ENCODE measurements around the gene PLA2G15. TPM values are rescaled to one million over a fixed set of nuclear protein-coding genes. Genes with fewer than 3 reads are reported as not detected.
A peak's percentile ranks its signal among the peaks of the same experiment; 100 is the strongest.

PLA2G15 gene
- total and polyA plus RNA-seq, 2 of the 13 experiments (the other 11 are each of a cell fraction or from before 2014, with no cell fraction given) = 14.4 to 23.7 TPM

DNA sequence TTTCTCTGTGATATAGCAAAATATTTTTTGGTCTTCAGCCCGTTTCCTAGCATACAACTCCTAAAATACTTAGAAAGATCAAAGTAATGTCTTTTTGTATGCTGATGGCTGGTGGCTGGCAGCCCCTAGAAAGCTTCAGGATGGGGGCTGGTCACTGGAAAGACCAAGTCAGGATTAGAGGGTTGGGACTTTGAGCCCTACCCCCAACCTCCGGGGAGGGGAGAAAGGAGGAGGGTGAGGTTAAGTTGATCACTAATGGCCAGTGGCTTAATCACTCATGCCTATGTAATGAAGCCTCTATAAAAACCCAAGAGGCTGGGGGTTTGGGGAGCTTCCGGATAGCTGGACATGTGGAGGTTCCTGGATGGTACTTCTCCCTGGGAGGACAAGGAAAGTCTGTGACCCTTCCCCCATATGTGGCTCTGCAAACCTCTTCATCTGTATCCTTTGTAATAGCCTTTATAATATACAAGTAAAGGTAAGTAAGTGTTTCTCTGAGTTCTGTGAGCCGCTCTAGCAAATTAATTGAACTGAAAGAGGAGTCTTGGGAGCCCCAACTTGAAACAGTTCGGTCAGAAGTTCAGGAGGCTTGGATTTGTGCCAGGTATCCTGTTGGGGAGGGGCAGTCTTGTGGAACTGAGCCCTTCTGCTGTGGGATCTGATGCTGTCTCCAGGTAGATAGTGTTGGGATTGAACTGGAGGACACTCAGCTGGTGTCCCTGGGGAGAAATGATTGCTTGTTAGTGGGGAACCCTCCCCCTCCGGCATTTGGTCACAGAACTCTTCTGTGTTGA is 22.6 kb downstream of the PLA2G15 start (continued):
- TF ChIP-seq MED8 (CRISPR knock-in tag; IDR thresholded peaks at IDR 0.05; ENCODE audit: insufficient replicate concordance) (peak; percentile 23), ZNF530 (CRISPR knock-in tag; IDR thresholded peaks at IDR 0.05; ENCODE audit: low read depth) (no peak), XRCC5 (optimal IDR thresholded peaks at IDR 0.05; ENCODE audit: low read length) (peak; percentile 20), RXRB (CRISPR knock-in tag; IDR thresholded peaks at IDR 0.05; ENCODE audit: borderline replicate concordance) (peak; percentile 10; the same call in 1 of the 2 replicates), MED13 (CRISPR knock-in tag; IDR thresholded peaks at IDR 0.05) (no peak), ZKSCAN8 (CRISPR knock-in tag; IDR thresholded peaks at IDR 0.05; ENCODE audit: borderline replicate concordance) (no peak), DR1 (CRISPR knock-in tag; IDR thresholded peaks at IDR 0.05) (no peak), HDAC2 (CRISPR knock-in tag; IDR thresholded peaks at IDR 0.05) (no peak), NCOA2 (CRISPR knock-in tag; IDR thresholded peaks at IDR 0.05) (peak; percentile 38; the same call in 1 of the 2 replicates), PRPF4 (IDR thresholded peaks at IDR 0.05; ENCODE audit: low read depth, low read length, poor library complexity, severe bottlenecking) (peak; percentile 27), ASH2L (IDR thresholded peaks at IDR 0.05; ENCODE audit: insufficient read length, low read depth, low read length) (peak; percentile 59), ZEB1 (IDR thresholded peaks at IDR 0.05; ENCODE audit: insufficient replicate concordance, low read depth) (no peak), MTA1 (CRISPR knock-in tag; IDR thresholded peaks at IDR 0.05; ENCODE audit: borderline replicate concordance) (no peak), ZNF703 (CRISPR knock-in tag; IDR thresholded peaks at IDR 0.05; ENCODE audit: borderline replicate concordance) (no peak), YEATS4 (CRISPR knock-in tag; IDR thresholded peaks at IDR 0.05; ENCODE audit: borderline replicate concordance) (no peak), FOXO1 (CRISPR knock-in tag; IDR thresholded peaks at IDR 0.05) (no peak), AGO2 (optimal IDR thresholded peaks at IDR 0.05; ENCODE audit: low read depth, low read length) (no peak), ZNF225 (CRISPR knock-in tag; IDR thresholded peaks at IDR 0.05) (no peak), TGIF2 (CRISPR knock-in tag; IDR thresholded peaks at IDR 0.05) (no peak), TBL1XR1 (IDR thresholded peaks at IDR 0.05; ENCODE audit: borderline replicate concordance, low read length, partially characterized antibody) (no peak)
- TF ChIP-seq, protein P1, sequence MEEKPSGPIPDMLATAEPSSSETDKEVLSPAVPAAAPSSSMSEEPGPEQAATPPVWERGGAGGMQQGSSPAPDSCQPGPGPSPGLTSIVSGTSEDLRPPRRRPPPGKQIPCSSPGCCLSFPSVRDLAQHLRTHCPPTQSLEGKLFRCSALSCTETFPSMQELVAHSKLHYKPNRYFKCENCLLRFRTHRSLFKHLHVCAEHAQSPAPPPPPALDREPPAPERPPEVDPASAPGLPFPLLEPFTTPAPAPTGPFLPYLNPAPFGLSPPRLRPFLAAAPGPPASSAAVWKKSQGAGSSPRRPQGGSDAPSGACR (CRISPR knock-in tag; IDR thresholded peaks at IDR 0.05) = no peak
- TF ChIP-seq, protein P2, sequence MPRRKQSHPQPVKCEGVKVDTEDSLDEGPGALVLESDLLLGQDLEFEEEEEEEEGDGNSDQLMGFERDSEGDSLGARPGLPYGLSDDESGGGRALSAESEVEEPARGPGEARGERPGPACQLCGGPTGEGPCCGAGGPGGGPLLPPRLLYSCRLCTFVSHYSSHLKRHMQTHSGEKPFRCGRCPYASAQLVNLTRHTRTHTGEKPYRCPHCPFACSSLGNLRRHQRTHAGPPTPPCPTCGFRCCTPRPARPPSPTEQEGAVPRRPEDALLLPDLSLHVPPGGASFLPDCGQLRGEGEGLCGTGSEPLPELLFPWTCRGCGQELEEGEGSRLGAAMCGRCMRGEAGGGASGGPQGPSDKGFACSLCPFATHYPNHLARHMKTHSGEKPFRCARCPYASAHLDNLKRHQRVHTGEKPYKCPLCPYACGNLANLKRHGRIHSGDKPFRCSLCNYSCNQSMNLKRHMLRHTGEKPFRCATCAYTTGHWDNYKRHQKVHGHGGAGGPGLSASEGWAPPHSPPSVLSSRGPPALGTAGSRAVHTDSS (CRISPR knock-in tag; conservative IDR thresholded peaks at IDR 0.05) = no peak
- TF ChIP-seq, protein P3, sequence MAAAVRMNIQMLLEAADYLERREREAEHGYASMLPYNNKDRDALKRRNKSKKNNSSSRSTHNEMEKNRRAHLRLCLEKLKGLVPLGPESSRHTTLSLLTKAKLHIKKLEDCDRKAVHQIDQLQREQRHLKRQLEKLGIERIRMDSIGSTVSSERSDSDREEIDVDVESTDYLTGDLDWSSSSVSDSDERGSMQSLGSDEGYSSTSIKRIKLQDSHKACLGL (CRISPR knock-in tag; IDR thresholded peaks at IDR 0.05) = no peak
- TF ChIP-seq, protein P4, sequence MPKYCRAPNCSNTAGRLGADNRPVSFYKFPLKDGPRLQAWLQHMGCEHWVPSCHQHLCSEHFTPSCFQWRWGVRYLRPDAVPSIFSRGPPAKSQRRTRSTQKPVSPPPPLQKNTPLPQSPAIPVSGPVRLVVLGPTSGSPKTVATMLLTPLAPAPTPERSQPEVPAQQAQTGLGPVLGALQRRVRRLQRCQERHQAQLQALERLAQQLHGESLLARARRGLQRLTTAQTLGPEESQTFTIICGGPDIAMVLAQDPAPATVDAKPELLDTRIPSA (CRISPR knock-in tag; IDR thresholded peaks at IDR 0.05; ENCODE audit: borderline replicate concordance) = no peak

All from HepG2 (cell line).